GM21576 (cell line): ENCODE data around the gene RPL38.

ENCODE experiments used
- ATAC-seq: cut with Tn5 transposase; IDR thresholded peaks from one replicate; pipeline ENCODE4 v1.9.1; 2021; ENCODE audit warnings: mild to moderate bottlenecking, moderate library complexity; ENCODE audit not compliant: unreplicated experiment

RPL38 gene

GRCh38 chr17:74206332-74206818, 2.9 kb downstream of the RPL38 start:
- no peak for ATAC-seq

DNA sequence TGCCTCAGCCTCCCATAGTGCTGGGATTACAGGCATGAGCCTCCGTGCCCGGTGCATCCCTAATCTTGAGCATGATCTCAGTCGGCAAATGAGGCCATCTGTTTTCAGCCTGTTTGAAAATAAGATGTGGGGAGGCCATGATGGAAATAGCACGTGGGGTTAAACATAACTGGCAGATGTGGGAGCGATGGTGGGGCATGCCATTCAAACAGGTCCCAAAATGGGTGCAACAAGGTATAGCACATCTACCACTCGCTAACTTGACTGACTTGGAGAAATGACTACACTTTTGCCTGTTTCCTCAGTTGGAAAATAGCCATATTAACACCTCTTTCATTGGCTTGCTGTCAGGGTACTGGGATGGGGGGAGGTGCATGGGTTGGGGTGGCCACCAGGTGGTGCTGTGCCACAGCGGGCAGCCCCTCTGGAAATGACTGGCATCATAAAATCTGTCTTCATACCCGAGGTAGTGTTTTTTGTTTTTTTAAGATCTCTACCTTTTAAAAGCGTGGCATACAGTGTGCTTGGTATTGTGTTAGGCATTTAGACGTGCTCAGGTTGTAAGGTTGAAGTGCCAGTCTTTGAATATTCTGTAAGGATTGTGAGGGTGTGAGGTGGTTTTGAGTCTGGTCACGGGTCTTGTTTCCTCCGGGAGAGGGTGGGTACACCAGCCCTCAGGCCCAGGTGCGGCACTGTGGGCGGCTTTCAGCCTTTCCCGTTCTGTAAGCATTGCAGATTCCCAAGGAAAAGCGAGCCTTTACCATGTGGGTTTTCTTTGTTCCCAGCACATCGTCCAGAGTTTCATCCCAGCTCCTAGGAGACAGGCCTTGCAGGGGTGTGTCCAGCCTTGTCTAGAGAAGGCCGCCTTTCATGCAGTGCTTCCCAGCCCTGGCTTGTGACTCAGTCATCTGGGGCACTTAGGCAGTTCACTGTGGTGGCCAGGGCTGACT, 7.0 kb downstream of the RPL38 start:
- ATAC-seq, result no peak

DNA sequence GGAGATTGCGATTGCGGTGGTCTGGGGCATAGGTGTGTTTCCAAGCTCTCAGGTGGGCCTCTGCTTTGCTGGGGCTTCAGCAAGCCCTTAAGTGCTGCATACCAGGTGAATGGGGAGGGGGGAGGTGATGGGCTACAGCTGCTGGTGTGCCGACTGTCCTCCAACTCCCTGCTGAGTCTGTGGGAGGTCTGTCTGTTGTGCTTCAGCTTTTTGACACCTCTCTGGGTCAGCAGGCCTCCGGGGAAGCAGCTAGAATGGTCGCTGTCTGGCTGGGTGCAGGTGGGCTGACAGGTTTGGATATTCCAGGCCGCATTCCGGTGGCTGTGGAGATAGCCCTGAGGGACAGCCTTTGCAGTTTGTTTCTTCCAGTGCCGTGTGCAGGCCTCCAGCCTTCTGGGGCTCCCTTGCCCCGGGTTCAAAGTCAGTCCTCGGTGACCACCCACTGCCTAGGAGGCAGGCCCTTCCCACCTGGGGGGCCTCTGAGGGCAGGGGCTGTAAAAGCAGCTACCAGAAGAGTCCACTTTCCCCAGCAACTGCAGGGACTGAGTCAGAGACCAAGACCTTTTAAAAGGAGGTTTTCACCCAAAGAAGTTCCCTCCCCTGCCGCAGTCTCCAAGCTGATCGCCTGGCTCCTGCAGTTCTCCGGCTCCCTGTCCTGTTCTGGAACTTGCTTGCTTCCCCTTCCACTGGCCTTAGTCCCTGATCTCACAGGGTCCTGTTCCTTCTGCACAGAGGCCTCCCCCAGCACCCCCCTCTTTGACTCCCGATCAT, 7.8 kb downstream of the RPL38 start:
- no peak for ATAC-seq

DNA sequence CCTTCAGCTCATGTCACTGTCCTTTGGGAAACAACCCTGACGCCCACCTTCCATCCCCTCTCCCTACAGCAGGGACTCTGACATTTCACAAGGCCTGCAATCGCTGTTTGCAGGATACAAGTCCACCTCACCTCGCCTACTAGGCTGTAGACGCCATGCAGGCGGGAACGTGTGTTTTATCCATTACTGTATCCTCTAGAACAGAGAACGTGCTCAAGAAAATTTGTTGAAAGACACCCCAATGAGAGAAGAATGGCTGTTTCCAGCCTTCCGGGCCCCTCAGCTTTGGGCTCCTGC, 8.4 kb downstream of the RPL38 start:
- ATAC-seq, result no peak

- no peak for ATAC-seq
These were observed 8.9 kb downstream of the RPL38 start for GRCh38 chr17:74212209-74212912.

DNA sequence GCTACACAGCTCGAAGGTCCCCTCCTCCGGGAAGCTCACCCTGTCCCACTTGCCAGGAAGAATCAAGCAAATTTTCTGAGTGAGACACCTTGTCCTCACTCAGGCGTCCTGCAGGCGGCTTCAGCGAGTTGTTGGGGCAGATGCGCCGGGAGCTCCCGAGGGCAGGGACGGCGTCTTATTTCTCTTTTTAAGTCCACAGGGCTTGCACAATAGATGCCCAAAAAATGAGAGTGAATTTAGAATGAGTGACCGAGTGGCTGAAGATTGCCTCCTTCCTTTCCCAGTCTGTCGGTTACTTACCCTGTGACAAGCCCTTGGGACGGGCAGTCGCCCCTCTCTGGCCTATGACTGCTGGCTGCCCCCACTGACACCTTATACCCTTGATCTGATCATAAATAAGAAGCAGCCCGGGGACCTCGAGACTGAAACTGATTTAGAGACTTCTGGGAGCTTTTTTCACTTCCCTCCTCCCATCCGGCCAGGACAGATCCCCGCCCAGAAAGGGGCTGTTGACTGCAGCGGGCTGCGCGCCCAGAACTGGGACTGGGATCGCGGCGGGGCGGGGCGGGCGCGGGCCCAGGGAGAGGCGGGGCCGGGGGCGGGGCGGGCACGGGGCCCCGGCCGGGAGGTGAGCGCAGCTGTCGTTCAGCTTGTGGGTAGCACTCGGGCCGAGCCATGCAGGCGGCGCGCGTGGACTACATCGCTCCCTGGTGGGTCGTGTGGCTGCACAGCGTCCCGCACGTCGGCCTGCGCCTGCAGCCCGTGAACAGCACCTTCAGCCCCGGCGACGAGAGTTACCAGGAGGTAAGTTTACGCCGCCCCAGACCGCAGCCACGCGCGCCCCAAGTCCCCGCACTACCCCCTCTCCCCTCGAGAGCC, 9.7 kb downstream of the RPL38 start, which contains the start of gene TTYH2:
Gene TTYH2, plus strand, starts transcription at position 659 of the 879 bp plus-strand sequence. Its CDS starts 17 bp downstream, at position 676.
- peak; percentile 45 for ATAC-seq

GRCh38 chr17:74213861-74214391, 10.4 kb downstream of the RPL38 start:
- no peak for ATAC-seq

DNA sequence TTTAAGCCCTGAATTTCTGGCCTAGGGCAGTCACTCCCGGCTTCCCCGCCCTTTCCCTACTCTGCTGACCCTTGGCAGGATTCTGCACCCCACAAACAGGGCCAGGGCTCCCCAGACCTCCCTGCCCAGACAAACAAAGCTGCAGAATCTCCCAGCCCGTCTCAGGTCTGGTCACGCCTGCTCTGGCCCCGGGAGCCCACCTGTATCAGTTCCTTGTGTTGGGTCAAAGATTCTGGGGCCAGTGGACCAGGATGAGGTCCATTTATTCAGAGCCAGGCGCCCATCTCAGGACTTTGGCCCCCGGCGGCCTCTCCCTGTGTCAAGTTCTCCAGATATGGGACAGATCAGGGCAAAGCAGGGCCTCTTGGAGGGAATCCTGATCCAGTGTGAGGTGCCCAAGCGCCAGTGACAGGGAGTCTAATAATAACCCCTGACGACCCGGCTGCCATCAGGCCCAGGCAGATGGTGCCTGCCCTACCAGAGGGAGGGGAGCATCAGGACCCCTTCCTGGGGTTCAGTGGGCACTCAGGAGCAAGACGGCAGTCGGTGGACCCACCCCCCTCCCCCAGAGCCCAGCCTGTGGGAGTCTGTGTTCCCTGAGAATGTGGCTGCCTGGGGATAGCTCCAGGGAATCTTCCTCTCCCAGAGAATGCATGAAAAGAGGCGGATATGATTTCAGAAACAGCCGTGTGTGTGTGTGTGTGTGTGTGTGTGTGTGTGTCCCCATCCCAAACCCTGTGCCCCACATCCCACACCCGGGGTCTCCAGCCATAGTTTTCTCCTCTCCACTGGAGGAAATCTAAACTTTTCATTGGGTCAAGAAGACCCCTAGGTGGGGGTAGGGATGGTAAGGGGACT, 11.2 kb downstream of the RPL38 start:
- no peak for ATAC-seq

DNA sequence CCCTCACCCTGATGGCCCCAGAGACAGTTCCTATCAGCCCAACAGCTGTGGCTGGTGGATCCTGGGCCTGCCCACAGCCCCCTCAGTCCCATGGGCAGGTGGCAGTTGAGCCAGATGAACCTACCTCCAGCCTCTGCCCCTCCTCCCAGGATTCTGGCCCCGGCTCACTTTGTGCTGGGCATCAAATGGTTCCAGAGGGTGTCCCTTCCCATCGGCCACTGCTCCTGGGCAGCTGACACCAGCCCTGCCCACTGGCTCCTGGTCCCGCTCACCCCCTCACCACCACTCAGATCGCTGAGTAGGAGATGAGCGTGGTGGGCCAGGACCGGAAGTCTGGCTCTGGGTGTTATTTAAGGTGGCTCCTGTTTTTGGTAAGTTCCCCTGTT, 11.9 kb downstream of the RPL38 start:
- ATAC-seq, result no peak

DNA sequence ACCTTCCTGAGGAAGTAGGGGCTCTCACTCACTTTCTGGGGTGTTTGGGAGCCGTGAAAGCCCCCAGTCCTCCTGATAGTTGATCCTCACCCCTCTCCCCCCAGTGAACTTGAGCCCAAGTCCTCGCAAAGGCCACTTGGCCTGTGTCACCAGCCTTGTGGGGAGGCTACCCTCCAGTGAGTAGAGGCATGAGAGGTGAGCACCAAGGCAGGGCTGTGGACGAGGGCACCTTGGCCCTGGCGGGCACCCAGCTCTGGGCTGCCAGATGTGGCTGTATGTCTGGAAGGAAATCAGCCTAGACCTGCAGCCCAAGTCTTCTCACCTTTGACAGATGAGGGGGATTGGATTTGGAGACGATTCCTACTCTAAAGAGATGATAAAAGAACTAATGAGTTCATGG, 13.0 kb downstream of the RPL38 start:
- ATAC-seq, result no peak

GRCh38 chr17:74217037-74217730, 13.7 kb downstream of the RPL38 start:
- no peak for ATAC-seq

GRCh38 chr17:74217888-74218287, 14.4 kb downstream of the RPL38 start:
- no peak for ATAC-seq

GRCh38 chr17:74218436-74218835, 15.0 kb downstream of the RPL38 start:
- ATAC-seq, result no peak

GRCh38 chr17:74219576-74220133, 16.2 kb downstream of the RPL38 start:
- no peak for ATAC-seq

DNA sequence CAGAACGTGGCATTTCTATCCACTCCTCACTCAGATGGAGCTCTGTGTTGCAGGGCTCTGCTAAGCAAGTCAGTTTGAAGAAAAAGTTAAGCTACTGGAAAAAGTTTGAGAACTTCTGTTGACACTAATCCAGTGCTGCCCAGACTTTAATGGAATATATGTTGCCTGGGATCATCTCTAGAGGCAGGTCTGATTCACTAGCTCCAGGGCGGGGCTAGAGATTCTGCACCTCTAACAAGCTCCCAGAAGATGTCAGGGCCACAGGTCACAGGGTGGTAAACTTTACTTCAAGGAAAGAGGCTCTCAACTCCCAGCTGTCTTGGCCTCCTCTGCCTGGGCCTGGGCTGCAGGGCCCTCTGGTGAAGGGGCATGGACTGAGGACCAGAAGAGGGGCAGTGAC, 16.7 kb downstream of the RPL38 start:
- no peak for ATAC-seq

GRCh38 chr17:74220946-74221818, 17.7 kb downstream of the RPL38 start:
- no peak for ATAC-seq

DNA sequence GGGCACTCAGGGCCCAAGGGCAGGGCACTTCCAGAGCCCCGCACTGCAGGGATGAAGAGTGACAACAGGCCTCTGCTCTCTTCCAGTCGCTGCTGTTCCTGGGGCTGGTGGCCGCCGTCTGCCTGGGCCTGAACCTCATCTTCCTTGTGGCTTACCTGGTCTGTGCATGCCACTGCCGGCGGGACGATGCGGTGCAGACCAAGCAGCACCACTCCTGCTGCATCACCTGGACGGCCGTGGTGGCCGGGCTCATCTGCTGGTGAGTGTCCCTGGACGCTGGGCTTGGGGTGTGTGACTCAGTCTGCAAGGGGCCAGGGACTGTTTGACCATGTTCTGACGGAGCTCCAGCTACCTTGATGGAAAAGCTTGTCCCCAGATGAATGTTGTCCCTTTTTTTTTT, 18.9 kb downstream of the RPL38 start:
- ATAC-seq, result no peak
